NB4 (cell line): ENCODE data around the gene TACR1.

Experiments used
- DNase-seq: peaks from one replicate; pipeline ENCODE4 v3.0.0; 2010; ENCODE audit warnings: low read depth
- H3K4me3 ChIP-seq: one replicate; pipeline ENCODE4 v1.5.1; 2011; ENCODE audit warnings: mild to moderate bottlenecking, low read depth, low read length, moderate library complexity
- CTCF ChIP-seq: IDR thresholded peaks from one replicate; pipeline ENCODE4 v1.5.1; 2012; ENCODE audit warnings: low read depth, low read length
- MAX ChIP-seq: IDR thresholded peaks from 2 replicates; pipeline ENCODE4 v1.6.1; 2011; ENCODE audit warnings: low read depth, low read length
- MYC ChIP-seq: IDR thresholded peaks from 2 replicates; pipeline ENCODE4 v1.6.1; 2011; ENCODE audit warnings: low read depth, low read length
- POLR2A ChIP-seq: IDR thresholded peaks from 2 replicates; pipeline ENCODE4 v1.6.1; 2011; ENCODE audit warnings: mild to moderate bottlenecking; ENCODE audit not compliant: insufficient read length; ENCODE audit errors: extremely low read depth

TACR1 gene

GRCh38 chr2:75079575-75079974 lies 119.7 kb downstream of the TACR1 start:
- TF ChIP-seq CTCF (no peak), MAX (no peak), MYC (no peak), POLR2A (no peak)
- no peak for DNase-seq
- no peak overlapping the region for H3K4me3 ChIP-seq

- H3K4me3 ChIP-seq = no peak overlapping the region
- TF ChIP-seq POLR2A = no peak
- TF ChIP-seq MAX = no peak
- TF ChIP-seq MYC = no peak
- TF ChIP-seq CTCF = no peak
These were observed 121.4 kb downstream of the TACR1 start for GRCh38 chr2:75077909-75078308.

GRCh38 chr2:75076088-75076487 lies 123.2 kb downstream of the TACR1 start:
- no peak for DNase-seq
- no peak for TF ChIP-seq MAX
- TF ChIP-seq CTCF = no peak
- TF ChIP-seq MYC = no peak
- no peak for TF ChIP-seq POLR2A
- H3K4me3 ChIP-seq = no peak overlapping the region

More at GRCh38 chr2:75077909-75078308, 121.4 kb downstream of the TACR1 start:
- DNase-seq = no peak

GRCh38 chr2:75074708-75075107 lies 124.6 kb downstream of the TACR1 start:
- no peak overlapping the region for H3K4me3 ChIP-seq
- DNase-seq = no peak
- TF ChIP-seq MAX (no peak), POLR2A (no peak), MYC (no peak), CTCF (no peak)

GRCh38 chr2:75074228-75074627 lies 125.1 kb downstream of the TACR1 start:
- DNase-seq = no peak
- TF ChIP-seq CTCF (no peak), POLR2A (no peak), MYC (no peak), MAX (no peak)
- H3K4me3 ChIP-seq = no peak overlapping the region

- DNase-seq = no peak
- no peak for TF ChIP-seq MAX
- no peak for TF ChIP-seq CTCF
- no peak for TF ChIP-seq MYC
- no peak for TF ChIP-seq POLR2A
- H3K4me3 ChIP-seq = no peak overlapping the region
These were observed 127.6 kb downstream of the TACR1 start for GRCh38 chr2:75071766-75072165.
